Fibroblast of lung (primary cell): ENCODE data around the gene TOR2A.

ENCODE experiments used
- CTCF ChIP-seq, 2 donors: IDR thresholded peaks in 1 of 2; conservative IDR thresholded peaks in 1 of 2; 1 replicate in 1 of 2; 2 replicates in 1 of 2; pipeline ENCODE4 v1.5.1; 2011 to 2012; ENCODE audit warnings: low read length in 2 of 2, control low read depth in 1 of 2, inconsistent platforms in 1 of 2, low read depth in 1 of 2, mild to moderate bottlenecking in 1 of 2
- EZH2 ChIP-seq: IDR thresholded peaks from 2 replicates; pipeline ENCODE4 v1.5.1; 2012; ENCODE audit warnings: low read length, control low read depth, mild to moderate bottlenecking; ENCODE audit errors: missing control alignments

GRCh38 chr9:127717766-127718165, 17.3 kb downstream of the TOR2A start:
- TF ChIP-seq CTCF (conservative IDR thresholded peaks at IDR 0.05 in 1 of 2, IDR thresholded peaks at IDR 0.05 in 1 of 2; ENCODE audit: low read depth in 1 of 2, low read length in 2 of 2) (no peak), EZH2 (no peak)
